HL-60 (cell line): ENCODE results near the gene KCNK16.

Experiments used
- GABPA ChIP-seq: IDR thresholded peaks from 2 replicates; pipeline ENCODE4 v1.6.1; 2012; ENCODE audit warnings: low read depth
- POLR2AphosphoS5 ChIP-seq: IDR thresholded peaks from 2 replicates; pipeline ENCODE4 v1.6.1; 2012; ENCODE audit warnings: low read depth
- TF ChIP-seq, protein P1 (sequence below): IDR thresholded peaks from one replicate; pipeline ENCODE4 v1.5.1; 2011; ENCODE audit warnings: low read length, control low read depth, inconsistent platforms; ENCODE audit not compliant: insufficient read depth

- TF ChIP-seq POLR2AphosphoS5 (no peak), GABPA (no peak)
- TF ChIP-seq, protein P1, sequence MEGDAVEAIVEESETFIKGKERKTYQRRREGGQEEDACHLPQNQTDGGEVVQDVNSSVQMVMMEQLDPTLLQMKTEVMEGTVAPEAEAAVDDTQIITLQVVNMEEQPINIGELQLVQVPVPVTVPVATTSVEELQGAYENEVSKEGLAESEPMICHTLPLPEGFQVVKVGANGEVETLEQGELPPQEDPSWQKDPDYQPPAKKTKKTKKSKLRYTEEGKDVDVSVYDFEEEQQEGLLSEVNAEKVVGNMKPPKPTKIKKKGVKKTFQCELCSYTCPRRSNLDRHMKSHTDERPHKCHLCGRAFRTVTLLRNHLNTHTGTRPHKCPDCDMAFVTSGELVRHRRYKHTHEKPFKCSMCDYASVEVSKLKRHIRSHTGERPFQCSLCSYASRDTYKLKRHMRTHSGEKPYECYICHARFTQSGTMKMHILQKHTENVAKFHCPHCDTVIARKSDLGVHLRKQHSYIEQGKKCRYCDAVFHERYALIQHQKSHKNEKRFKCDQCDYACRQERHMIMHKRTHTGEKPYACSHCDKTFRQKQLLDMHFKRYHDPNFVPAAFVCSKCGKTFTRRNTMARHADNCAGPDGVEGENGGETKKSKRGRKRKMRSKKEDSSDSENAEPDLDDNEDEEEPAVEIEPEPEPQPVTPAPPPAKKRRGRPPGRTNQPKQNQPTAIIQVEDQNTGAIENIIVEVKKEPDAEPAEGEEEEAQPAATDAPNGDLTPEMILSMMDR: no peak
Measured at GRCh38 chr6:39266375-39266774, 56.1 kb downstream of the KCNK16 start.
